Skin of body (tissue), 2 donors: ENCODE results near the gene TRMT1L. TPM values are rescaled to one million over a fixed set of nuclear protein-coding genes. Genes with fewer than 3 reads are reported as not detected.
A peak's percentile ranks its signal among the peaks of the same experiment; 100 is the strongest.
"Not testable (repeated sequence)": the region's sequence is repeated elsewhere in the genome, so short reads cannot be mapped to it uniquely, and the experiment has no call there.

Source experiments
- DNase-seq: peaks from one replicate; lab custom pipeline; 2025; lab: John Stamatoyannopoulos, UW
- total RNA-seq: library from RNA; depleted of rRNA; stranded (reverse); fragments of >200 nt; gene quantifications from one replicate; pipeline ENCODE4 v1.2.3, GENCODE V29; 2014

TRMT1L gene, protein sequence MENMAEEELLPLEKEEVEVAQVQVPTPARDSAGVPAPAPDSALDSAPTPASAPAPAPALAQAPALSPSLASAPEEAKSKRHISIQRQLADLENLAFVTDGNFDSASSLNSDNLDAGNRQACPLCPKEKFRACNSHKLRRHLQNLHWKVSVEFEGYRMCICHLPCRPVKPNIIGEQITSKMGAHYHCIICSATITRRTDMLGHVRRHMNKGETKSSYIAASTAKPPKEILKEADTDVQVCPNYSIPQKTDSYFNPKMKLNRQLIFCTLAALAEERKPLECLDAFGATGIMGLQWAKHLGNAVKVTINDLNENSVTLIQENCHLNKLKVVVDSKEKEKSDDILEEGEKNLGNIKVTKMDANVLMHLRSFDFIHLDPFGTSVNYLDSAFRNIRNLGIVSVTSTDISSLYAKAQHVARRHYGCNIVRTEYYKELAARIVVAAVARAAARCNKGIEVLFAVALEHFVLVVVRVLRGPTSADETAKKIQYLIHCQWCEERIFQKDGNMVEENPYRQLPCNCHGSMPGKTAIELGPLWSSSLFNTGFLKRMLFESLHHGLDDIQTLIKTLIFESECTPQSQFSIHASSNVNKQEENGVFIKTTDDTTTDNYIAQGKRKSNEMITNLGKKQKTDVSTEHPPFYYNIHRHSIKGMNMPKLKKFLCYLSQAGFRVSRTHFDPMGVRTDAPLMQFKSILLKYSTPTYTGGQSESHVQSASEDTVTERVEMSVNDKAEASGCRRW
- total RNA-seq, result 15.3 TPM

GRCh38 chr1:185156854-185157598 lies at the start of gene TRMT1L, which contains the start of gene SWT1:
TRMT1L (minus strand) TSS chr1:185156953; CDS start chr1:185156712, 241 bp downstream.
SWT1 (plus strand) TSS chr1:185157167; CDS start chr1:185160842, 3,675 bp downstream.
- DNase-seq, result peak; percentile 99

DNA sequence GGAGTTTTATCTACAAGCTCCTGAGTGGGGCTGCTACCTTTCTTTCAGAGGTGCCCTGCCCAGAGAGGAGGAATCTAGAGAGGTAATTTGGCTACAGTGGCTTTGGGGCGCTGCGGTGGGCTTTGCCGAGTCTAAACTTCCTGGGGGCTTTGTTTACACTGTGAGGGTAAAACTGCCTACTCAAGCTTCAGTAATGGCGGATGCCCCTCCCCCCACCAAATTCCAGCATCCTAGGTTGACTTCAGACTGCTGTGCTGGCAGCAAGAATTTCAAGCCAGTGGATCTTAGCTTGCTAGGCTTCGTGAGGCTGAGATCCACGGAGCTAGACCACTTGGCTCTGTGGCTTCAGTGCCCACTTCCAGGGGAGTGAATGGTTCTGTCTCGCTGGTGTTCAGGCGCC lies 44.1 kb upstream of the TRMT1L start:
- DNase-seq, result no peak

- not testable (repeated sequence) for DNase-seq
These were observed 42.0 kb upstream of the TRMT1L start for GRCh38 chr1:185198712-185199111.

GRCh38 chr1:185193756-185194155 lies 37.0 kb upstream of the TRMT1L start:
- DNase-seq, result no peak

GRCh38 chr1:185170291-185170848 lies 13.6 kb upstream of the TRMT1L start:
- DNase-seq, result peak; percentile 77

GRCh38 chr1:185166106-185166505 lies 9.4 kb upstream of the TRMT1L start:
- no peak for DNase-seq

GRCh38 chr1:185162491-185162890 lies 5.7 kb upstream of the TRMT1L start:
- no peak for DNase-seq

DNA sequence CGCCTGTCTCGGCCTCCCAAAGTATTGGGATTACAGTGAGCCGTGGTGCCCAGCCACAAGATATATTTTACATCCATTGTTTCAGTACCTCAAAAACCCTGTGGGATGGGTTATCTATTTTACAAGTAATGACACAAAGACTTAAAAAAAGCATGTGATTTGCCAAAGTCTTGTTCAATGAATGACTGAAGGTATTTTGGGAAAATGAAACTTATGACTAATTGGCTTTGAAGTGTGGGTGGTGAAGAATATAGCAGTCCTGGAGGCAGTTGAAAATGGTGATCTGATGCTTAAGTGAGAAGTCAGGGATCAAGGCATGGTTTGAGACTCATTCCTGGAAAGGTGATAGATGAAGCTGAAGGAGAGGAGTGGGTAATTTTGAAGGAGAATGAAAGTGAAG lies 3.2 kb upstream of the TRMT1L start:
- DNase-seq, result no peak

GRCh38 chr1:185158800-185159199 lies 2.0 kb upstream of the TRMT1L start:
- DNase-seq, result no peak

- DNase-seq, result peak; percentile 69
These were observed 1.1 kb upstream of the TRMT1L start for GRCh38 chr1:185157599-185158412.

DNA sequence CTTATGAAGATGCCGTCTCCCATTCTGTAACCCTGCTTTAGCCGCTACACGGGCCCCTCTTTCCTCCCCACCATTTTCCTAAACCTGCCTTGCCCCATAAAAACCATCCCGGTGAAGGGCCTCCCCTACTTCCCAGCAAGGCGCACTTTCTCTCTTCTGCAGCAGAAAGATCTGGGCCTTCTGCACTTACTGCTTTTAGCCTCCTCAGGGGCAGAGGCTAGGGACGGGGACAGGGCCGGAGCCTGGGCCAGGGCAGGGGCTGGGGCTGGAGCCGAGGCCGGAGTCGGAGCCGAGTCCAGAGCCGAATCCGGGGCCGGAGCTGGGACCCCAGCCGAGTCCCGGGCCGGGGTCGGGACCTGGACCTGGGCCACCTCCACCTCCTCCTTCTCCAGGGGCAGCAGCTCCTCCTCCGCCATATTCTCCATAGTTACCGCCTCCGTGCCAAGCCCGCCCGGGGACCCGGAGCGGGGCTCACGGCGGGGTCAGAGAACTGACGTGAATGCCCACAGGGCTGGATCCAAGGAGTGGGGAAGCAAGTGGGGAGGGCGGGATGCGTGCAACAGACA lies 382 bp downstream of the TRMT1L start:
- peak; percentile 54 for DNase-seq

GRCh38 chr1:185155600-185156287 lies 1.0 kb downstream of the TRMT1L start:
- peak; percentile 54 for DNase-seq

GRCh38 chr1:185154912-185155513 lies 1.7 kb downstream of the TRMT1L start:
- no peak for DNase-seq

GRCh38 chr1:185152187-185152767 lies 4.5 kb downstream of the TRMT1L start:
- peak; percentile 22 for DNase-seq

GRCh38 chr1:185151215-185151614 lies 5.5 kb downstream of the TRMT1L start:
- no peak for DNase-seq

- no peak for DNase-seq
These were observed 12.5 kb downstream of the TRMT1L start for GRCh38 chr1:185144233-185144632.

GRCh38 chr1:185139246-185139645 lies 17.5 kb downstream of the TRMT1L start:
- DNase-seq, result no peak

DNA sequence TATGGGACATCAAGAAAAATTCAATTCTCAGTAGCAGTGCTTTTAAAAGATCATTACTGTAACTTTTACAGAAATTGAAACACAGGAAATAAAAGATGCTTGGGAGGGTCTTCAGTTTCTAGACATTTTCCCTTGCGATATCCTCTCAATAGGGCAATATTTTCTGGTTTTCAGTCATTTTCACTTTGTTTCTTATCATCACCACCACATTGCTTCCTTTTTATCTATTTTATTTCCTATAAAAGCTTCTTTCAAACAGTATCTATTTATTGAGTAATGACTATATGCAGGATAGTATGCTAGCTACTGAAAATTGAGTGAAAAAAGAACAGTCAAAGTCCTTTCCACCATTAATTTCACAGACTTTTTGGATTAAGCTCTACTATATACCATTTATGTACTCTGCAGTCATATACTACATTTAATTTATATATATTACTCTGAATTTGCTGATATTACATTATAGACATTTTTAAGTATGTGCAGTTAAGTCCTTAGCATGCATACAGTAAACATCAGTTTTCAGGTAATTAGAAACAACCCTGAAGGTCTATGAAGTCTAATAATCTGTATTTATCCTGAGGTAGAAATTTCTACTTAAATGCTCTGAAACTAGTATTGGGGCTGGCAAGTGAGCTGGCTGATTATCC lies 18.7 kb downstream of the TRMT1L start:
- no peak for DNase-seq
